ENCODE results near the gene TMEM132C. TPM values are rescaled to one million over a fixed set of nuclear protein-coding genes. Genes with fewer than 3 reads are reported as not detected.

The TMEM132C gene
- total and polyA plus RNA-seq, 2 of the 8 experiments (the other 6 are each of a cell fraction or from before 2014, with no cell fraction given) = 0.23 to 0.76 TPM

DNA sequence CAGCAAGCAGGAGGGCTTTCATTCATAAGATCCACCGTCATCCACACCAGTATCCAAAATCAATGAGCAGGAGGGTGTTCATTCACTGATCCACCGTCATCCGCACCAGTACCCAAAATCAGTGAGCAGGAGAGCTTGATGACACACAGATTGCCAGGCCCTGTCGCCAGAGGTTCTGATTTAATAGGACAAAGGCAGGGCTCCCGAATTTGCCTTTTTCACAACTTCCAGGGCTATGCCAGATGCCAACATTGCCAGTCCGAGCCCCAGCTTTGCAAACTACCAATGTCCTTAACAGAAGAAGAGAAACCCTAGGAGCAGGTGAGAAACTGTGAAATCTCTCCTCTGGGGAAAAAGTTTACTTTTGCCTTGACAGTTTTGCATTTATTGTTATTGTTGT lies 441.8 kb downstream of the TMEM132C start:
- Histone ChIP-seq H3K4me3 (ENCODE audit: extremely low read depth in 1 of 4, insufficient read depth in 2 of 4, low read depth in 3 of 4, low read length in 4 of 4) (no peak overlapping the region), H3K9me3 (ENCODE audit: insufficient read depth in 2 of 2, low read depth in 1 of 2, low read length in 1 of 2) (no peaks in the 10 kb centered on the region), H3K18ac (ENCODE audit: extremely low read depth, low read length) (no peak overlapping the region), H3K56ac (replicated peaks; ENCODE audit: insufficient read length, low read depth, low read length) (no peak overlapping the region), H4K20me1 (replicated peaks in 1 of 2; ENCODE audit: control insufficient read depth in 1 of 2, insufficient read depth in 2 of 2, low read length in 2 of 2) (no peaks in the 10 kb centered on the region), H3K4me2 (ENCODE audit: insufficient read depth in 1 of 2, low read depth in 2 of 2, low read length in 2 of 2) (no peak overlapping the region), H2BK12ac (ENCODE audit: low read depth, low read length) (no peak overlapping the region), H3K4me1 (replicated peaks in 1 of 4; ENCODE audit: control insufficient read depth in 3 of 4, insufficient read depth in 4 of 4, low read length in 3 of 4) (no peaks in the 10 kb centered on the region), H4K8ac (ENCODE audit: extremely low read depth, insufficient read depth, low read length) (no peak overlapping the region), H2AK5ac (ENCODE audit: low read depth, low read length) (no peak overlapping the region), H2AFZ (ENCODE audit: low read length) (no peak overlapping the region), H2BK5ac (ENCODE audit: low read depth, low read length) (no peak overlapping the region), H3K14ac (ENCODE audit: insufficient read length) (no peak overlapping the region), H2BK15ac (ENCODE audit: low read length) (no peak overlapping the region), H4K5ac (ENCODE audit: insufficient read length, low read depth, low read length) (no peak overlapping the region), H2BK120ac (replicated peaks; ENCODE audit: low read depth, low read length) (no peak overlapping the region), H3K23ac (ENCODE audit: insufficient read length) (no peak overlapping the region), H3K27ac (ENCODE audit: low read depth, low read length) (no peak overlapping the region), H3K27me3 (replicated peaks in 1 of 4; ENCODE audit: control insufficient read depth in 3 of 4, extremely low read depth in 1 of 4, insufficient read depth in 3 of 4, low read length in 3 of 4) (no peaks in the 10 kb centered on the region), H3K23me2 (ENCODE audit: low read depth, low read length) (no peaks in the 10 kb centered on the region), H3K36me3 (ENCODE audit: control insufficient read depth in 2 of 4, insufficient read depth in 4 of 4, low read length in 3 of 4) (no peaks in the 10 kb centered on the region), H3K79me2 (ENCODE audit: control insufficient read depth in 1 of 2, insufficient read depth in 2 of 2, low read length in 2 of 2) (no peaks in the 10 kb centered on the region), H4K91ac (replicated peaks; ENCODE audit: insufficient read length, low read length) (no peak overlapping the region), H3K4ac (replicated peaks; ENCODE audit: insufficient read length, low read depth, low read length) (no peak overlapping the region), H2BK20ac (ENCODE audit: low read length) (peak overlapping the region; percentile 61; the same call in 1 of the 2 replicates), H3K79me1 (ENCODE audit: low read depth, low read length) (no peaks in the 10 kb centered on the region), H3K9ac (replicated peaks in 1 of 4; ENCODE audit: extremely low read depth in 1 of 4, low read depth in 3 of 4, low read length in 3 of 4) (no peak overlapping the region)
- ChIA-PET POLR2A (ENCODE audit: partially characterized antibody) (no interaction called here), CTCF (ENCODE audit: partially characterized antibody) (interaction anchor here (1.0 kb wide), 1 partner anchor 68 kb away, joined by 3 read pairs; no protein-coding TSS in a partner anchor)
- WGBS, 2 experiments (ENCODE audit: extremely low coverage in 1 of 2, insufficient coverage in 1 of 2, insufficient read length in 1 of 2, insufficient replicate concordance in 2 of 2, low coverage in 1 of 2, low lambda C conversion rate in 2 of 2, missing lambda C conversion rate in 1 of 2) = 88% methylated on average over 6 of the region's 6 CpGs; no CpG with 5 or more reads in 1 of the 2 experiments
- FAIRE-seq (no peak), DNase-seq (ENCODE audit: low read depth in 1 of 2, low spot score in 2 of 2) (no peak)
- no peak for TF ChIP-seq TCF12 (IDR thresholded peaks at IDR 0.05; ENCODE audit: low read depth, low read length)
- no peak for TF ChIP-seq TAF7 (optimal IDR thresholded peaks at IDR 0.05; ENCODE audit: borderline replicate concordance, low read depth, low read length)
- TF ChIP-seq KDM4A (IDR thresholded peaks at IDR 0.05; ENCODE audit: low read depth, low read length, severe bottlenecking) = no peak
- no peak for TF ChIP-seq TEAD4 (IDR thresholded peaks at IDR 0.05; ENCODE audit: low read depth, low read length)
- no peak for TF ChIP-seq KDM5A (IDR thresholded peaks at IDR 0.05; ENCODE audit: low read length)
- no peak for TF ChIP-seq TBP (IDR thresholded peaks at IDR 0.05; ENCODE audit: low read depth, low read length)
- TF ChIP-seq SRF (IDR thresholded peaks at IDR 0.05; ENCODE audit: low read depth, low read length) = no peak
